CD4-positive, alpha-beta T cell treated with Interferon alpha-2 for 1 hour (primary cell): Measurements from ENCODE around the gene MAML1.
A peak's percentile ranks its signal among the peaks of the same experiment; 100 is the strongest.

ENCODE experiments used
- DNase-seq, 2 donors: peaks; one replicate each; pipeline ENCODE4 v3.0.0-alpha.2; 2020 to 2022

Gene MAML1

DNA sequence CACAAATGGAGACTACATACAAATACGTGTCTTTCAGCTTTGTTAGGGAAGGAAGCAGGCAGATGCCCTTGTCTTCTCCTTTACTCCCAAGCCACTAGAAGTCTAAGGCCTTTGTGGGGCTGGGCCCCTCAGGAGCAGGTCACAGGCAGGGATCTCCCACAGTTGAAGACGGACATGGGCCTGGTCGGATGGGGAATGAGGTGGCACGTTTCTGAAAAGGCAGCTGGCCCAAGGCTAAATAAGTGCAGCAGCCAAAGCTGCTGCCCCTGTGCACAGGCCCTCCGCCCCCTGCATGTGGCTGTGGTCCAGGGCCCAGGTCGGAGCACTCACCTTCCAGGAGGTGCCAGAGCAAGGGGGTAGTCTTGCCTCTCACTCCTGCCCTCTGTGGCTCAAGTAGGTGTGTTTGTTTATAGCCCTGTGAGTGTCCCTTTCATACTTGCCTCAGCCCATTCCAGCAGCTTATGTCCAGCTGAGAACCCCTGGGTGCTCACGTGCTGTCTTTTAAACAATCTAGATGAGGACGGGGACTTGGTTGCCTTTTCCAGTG is 89.9 kb downstream of the MAML1 start:
- no peak for DNase-seq

DNA sequence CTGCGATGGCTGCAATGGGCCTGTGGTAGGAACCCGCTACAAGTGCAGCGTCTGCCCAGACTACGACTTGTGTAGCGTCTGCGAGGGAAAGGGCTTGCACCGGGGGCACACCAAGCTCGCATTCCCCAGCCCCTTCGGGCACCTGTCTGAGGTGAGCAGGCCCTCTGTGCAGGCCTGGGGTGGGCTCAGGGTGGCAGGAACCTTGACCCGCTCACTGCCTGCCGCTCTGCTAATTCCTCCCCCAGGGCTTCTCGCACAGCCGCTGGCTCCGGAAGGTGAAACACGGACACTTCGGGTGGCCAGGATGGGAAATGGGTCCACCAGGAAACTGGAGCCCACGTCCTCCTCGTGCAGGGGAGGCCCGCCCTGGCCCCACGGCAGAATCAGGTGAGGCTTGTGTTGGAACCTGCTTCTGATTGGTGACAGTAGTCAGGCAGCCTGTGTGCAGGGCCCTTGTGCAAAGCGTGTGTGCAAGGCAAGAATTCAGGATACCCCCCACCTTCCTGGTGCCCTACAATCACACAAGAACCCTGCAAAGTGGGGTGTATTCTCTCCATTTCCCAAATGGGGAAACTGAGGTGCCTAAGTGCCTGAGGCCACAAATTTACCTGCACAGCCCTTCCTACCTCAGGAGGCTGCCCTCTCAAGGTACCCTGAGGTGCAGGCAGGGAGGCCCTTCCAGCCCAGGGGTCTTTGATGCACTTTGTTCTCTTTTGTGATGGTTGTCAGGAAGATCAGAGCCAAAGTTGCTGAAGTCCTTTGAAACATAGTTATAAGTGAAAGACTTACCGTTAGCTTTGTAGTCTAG is 91.5 kb downstream of the MAML1 start:
- DNase-seq = no peak

DNA sequence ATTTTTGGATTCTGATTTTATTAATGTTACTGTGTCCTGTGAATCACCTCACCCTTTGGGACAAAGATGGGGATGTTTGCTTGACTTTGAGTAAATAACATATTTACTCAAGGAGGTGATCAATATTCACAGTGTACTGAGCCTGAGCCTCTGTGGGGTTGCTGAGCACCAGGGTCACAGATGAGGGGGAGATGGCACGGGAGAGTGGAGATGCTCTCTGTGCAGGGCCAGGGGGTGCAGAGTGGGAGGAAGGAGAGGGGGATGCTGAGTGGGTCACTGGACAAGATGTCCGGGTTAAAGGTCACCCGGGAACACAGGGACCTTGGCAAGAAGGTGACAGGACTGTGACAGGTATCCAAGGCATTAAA is 92.1 kb downstream of the MAML1 start:
- peak in 1 of 2 donors; percentile 0 for DNase-seq

DNA sequence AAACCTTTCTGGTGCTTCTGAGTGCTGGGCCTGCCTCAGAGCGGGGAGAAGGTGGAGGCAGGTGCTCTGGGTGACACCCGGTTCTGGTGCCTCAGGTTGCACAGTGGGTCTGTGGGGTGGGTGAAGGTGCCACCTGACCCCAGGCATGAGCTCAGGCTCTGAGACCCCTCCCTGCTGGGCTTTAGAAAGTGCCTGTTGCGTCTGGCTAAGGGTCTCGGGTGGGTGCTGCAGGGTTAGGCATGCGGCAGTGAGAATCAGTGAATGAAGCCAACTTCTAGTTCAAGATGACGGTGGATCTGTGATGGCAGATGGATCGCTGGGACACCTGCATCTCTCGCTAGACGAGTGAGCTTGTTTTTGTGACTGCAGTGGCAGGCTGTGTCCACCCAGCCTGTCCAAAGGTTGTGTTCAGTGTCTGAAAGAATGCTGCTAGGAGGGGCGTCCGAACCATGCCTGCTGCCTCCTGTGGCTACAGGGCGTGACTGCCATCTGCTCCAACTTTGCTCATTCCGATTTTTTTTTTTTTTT is 93.1 kb downstream of the MAML1 start:
- DNase-seq = peak in 1 of 2 donors; percentile 4
